Measurements from ENCODE around the gene PLAAT4. TPM values are rescaled to one million over a fixed set of nuclear protein-coding genes. Genes with fewer than 3 reads are reported as not detected.

Gene PLAAT4
- polyA plus RNA-seq, 6 donors from 2014 or later = 31.7 to 72.1 (median 42.2) TPM

DNA sequence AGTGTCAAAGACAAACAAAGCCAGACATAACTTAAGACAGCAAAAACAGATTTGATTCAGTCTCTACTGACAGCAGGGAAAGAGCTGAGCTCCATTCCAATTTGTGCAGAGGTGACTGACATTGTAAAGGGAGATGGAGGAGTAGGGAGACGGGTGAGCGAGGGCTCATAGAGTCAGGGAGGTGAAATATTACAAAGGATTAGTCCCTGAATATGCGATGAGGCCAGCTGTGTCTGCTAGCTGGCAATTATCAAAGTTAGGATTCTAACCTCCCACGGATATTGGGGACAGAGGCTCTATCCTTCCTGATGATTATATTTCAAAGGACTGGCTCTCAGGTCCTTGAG, 18.2 kb downstream of the PLAAT4 start:
- Mint-ChIP-seq H3K27me3 (peaks cover 3 to 12% (median 6%) of the 10 kb centered on the region in 3 donors), H3K27ac (peak overlapping the region in 2 of 6 donors; percentile 21 to 47), H3K4me3 (peak overlapping the region in 2 of 8 donors; percentile 0 to 9), H3K4me1 (peaks cover 23 to 36% (median 26%) of the 10 kb centered on the region in 3 donors), H3K36me3 (no peaks in the 10 kb centered on the region), H3K9me3 (no peaks in the 10 kb centered on the region)
- DNase-seq = no peak
- no peak for ATAC-seq (ENCODE audit: low read depth in 2 of 2)

- Mint-ChIP-seq H3K27me3 (peaks cover 6 to 18% (median 17%) of the 10 kb centered on the region in 3 donors), H3K4me1 (peaks cover 17 to 38% (median 21%) of the 10 kb centered on the region in 3 donors), H3K27ac (peak overlapping the region in 1 of 6 donors; percentile 59), H3K36me3 (no peaks in the 10 kb centered on the region), H3K4me3 (no peak overlapping the region), H3K9me3 (no peaks in the 10 kb centered on the region)
- ATAC-seq (ENCODE audit: low read depth in 2 of 2) = no peak
- DNase-seq = no peak
Observed at GRCh38 chr11:63556404-63557013, 19.9 kb downstream of the PLAAT4 start.

DNA sequence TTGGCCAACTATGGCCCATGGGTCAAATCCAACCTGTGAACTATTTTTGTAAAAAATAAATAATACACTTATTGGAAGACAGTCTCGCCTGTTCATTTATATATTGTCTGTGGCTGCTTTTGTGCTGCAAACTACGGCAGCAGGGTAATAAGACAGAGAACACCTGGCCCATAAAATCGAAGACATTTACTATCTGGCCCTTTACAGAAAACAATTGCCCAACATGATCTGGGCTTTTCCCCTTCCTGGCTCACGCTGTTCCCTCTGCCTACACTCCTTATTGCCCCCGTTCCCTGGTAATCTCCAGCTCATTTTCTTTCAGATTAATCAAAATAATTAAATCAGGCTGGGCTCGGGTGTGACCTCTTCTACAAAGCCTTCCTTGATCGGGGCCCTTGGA, 21.0 kb downstream of the PLAAT4 start:
- H3K4me1 Mint-ChIP-seq = peaks cover 14 to 29% (median 18%) of the 10 kb centered on the region in 3 donors
- H3K9me3 Mint-ChIP-seq = no peaks in the 10 kb centered on the region
- H3K27me3 Mint-ChIP-seq = peaks cover 6 to 20% (median 17%) of the 10 kb centered on the region in 3 donors
- H3K27ac Mint-ChIP-seq = peak overlapping the region in 1 of 6 donors; percentile 87
- ATAC-seq (ENCODE audit: low read depth in 2 of 2) (no peak), DNase-seq (no peak)
- H3K36me3 Mint-ChIP-seq = no peaks in the 10 kb centered on the region
- no peak overlapping the region for H3K4me3 Mint-ChIP-seq

GRCh38 chr11:63558459-63559157, 22.0 kb downstream of the PLAAT4 start:
- ATAC-seq (ENCODE audit: low read depth in 2 of 2) (no peak), DNase-seq (no peak)
- no peaks in the 10 kb centered on the region for H3K36me3 Mint-ChIP-seq
- peaks cover 8 to 23% (median 10%) of the 10 kb centered on the region in 3 donors for H3K4me1 Mint-ChIP-seq
- peaks cover 6 to 24% (median 17%) of the 10 kb centered on the region in 3 donors for H3K27me3 Mint-ChIP-seq
- no peaks in the 10 kb centered on the region for H3K9me3 Mint-ChIP-seq
- no peak overlapping the region for H3K4me3 Mint-ChIP-seq
- no peak overlapping the region for H3K27ac Mint-ChIP-seq

DNA sequence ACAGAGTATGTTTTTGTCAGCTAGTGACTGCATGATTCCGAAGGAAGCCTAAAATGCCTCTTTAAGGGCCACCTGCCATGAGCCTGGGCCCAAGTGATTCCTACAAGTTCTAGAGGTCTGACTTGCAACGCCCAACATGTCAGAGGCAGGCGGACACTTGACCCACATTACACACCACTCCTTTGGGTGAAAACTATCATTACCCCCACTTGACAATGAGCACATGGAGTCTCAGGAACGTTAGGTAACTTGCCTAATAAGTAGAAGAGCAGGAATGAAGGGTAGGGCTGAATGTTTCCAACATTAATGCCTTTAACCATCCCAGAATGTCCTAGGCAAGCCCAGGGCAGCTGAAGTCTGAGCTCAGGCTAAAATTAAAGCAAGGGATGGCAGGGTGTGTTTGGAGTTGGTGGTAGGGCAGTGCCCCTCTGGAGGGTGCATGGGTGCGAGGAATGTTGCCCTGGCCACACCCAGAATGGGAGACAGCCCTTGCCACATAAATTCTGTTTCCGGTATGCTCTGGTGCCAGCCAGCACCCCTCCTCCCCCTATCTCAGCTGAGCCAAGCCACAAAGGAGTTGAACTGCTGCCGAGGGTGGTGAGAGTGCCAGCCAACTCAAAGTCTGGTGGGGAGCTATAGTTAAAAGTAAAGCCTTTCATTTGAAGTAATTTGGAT, 24.0 kb downstream of the PLAAT4 start:
- Mint-ChIP-seq H3K27ac (peak overlapping the region in 1 of 6 donors; percentile 51), H3K27me3 (peaks cover 6 to 26% (median 17%) of the 10 kb centered on the region in 3 donors), H3K4me1 (peaks cover 13 to 27% (median 15%) of the 10 kb centered on the region in 3 donors), H3K9me3 (no peaks in the 10 kb centered on the region), H3K4me3 (peak overlapping the region in 1 of 8 donors; percentile 33), H3K36me3 (no peaks in the 10 kb centered on the region)
- DNase-seq = no peak
- no peak for ATAC-seq (ENCODE audit: low read depth in 2 of 2)

DNA sequence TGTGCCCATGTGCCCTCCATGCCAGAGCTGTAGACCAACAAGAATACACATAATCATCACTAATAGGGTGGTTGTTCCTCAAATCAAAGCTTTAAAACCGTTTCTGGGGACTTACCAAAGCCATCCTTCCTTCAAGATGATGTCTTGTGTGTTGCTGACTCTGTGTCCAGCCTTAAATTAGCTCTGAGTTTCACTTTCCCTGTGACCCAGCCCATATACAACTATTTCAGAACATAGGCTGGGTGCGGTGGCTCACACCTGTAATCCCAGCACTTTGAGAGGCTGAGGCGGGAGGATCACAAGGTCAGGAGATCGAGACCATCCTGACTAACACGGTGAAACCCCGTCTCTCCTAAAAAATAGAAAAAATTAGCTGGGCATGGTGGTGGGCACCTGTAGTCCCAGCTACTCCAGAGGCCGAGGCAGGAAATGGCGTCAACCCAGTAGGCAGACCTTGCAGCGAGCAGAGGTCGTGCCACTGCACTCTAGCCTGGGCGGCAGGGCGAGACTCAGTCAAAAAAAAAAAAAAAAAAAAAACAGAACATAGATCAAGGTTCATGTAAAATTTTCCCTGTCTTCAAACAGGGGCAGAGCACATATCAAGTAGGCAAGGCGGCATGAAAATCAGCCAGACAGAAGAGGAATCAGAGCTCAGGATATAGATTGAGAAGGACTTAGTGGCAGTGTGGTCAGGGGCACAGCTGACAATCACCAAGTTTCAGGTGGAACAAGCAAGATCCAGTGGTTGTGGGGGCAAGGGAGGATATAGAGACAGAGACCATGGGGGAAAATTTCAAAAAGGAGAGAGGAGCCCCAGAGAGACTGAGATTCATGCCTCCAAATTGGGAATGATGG, 26.8 kb downstream of the PLAAT4 start, which contains the start of gene PLAAT2:
Gene PLAAT2, minus strand, starts transcription at position 179 of the 855 bp plus-strand sequence. Its CDS starts 55 bp downstream, at position 124.
- H3K4me1 Mint-ChIP-seq = peaks cover 17 to 46% (median 27%) of the 10 kb centered on the region in 3 donors
- H3K4me3 Mint-ChIP-seq = peak within 1 kb of the TSS in 1 of 8 donors; percentile 6
- peak within 1 kb of the TSS in 5 of 6 donors; percentile 62 to 98 (median 92) for H3K27ac Mint-ChIP-seq

DNA sequence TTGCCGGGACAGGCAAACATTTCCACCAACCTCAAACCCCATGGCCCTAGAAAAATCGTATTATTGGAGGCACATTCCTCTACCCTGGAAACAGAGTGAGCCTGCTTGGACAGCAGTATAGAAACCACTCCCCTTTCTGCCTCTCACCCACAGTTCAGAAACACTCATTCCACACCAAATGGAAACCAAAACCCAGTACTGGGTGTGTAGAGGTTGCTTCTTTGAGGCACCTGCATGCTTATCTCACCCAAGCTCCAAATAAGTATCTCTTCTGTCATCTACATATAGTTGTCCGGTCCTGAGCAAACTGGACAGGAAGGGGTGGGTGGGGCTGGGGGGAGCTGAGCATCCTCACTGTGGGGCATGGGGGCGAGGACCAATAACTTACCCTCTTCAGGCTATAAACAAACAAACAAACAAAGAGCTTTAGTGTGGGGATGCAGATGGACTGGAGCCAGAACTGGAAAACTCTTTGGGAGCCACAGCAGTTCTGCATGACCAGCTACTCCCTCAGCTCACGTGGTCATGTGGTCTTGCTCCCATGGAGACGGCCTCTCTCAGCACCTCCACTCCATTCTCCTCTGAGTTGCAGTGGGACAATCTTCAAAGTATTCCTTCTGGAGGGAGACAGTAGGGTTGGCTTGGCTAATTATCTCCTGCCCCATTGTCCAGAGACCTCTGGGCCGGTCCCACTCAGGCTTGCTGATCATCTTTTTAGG, 27.6 kb downstream of the PLAAT4 start:
- Mint-ChIP-seq H3K4me3 (no peak overlapping the region), H3K36me3 (no peaks in the 10 kb centered on the region), H3K9me3 (peaks cover 0 to 2% (median 0%) of the 10 kb centered on the region in 7 donors), H3K27me3 (peaks cover 6 to 26% (median 17%) of the 10 kb centered on the region in 3 donors), H3K27ac (peak overlapping the region in 4 of 6 donors; percentile 89 to 100 (median 98)), H3K4me1 (peaks cover 22 to 49% (median 27%) of the 10 kb centered on the region in 3 donors)
- no peak for ATAC-seq (ENCODE audit: low read depth in 2 of 2)
- no peak for DNase-seq

More for the DNA sequence above, 26.8 kb downstream of the PLAAT4 start, which contains the start of gene PLAAT2:
- no peaks in the 10 kb centered on the region for H3K36me3 Mint-ChIP-seq
- peaks cover 6 to 26% (median 17%) of the 10 kb centered on the region in 3 donors for H3K27me3 Mint-ChIP-seq
- no peak for DNase-seq
- ATAC-seq (ENCODE audit: low read depth in 2 of 2) = no peak
- H3K9me3 Mint-ChIP-seq = peaks cover 0 to 2% (median 0%) of the 10 kb centered on the region in 7 donors

DNA sequence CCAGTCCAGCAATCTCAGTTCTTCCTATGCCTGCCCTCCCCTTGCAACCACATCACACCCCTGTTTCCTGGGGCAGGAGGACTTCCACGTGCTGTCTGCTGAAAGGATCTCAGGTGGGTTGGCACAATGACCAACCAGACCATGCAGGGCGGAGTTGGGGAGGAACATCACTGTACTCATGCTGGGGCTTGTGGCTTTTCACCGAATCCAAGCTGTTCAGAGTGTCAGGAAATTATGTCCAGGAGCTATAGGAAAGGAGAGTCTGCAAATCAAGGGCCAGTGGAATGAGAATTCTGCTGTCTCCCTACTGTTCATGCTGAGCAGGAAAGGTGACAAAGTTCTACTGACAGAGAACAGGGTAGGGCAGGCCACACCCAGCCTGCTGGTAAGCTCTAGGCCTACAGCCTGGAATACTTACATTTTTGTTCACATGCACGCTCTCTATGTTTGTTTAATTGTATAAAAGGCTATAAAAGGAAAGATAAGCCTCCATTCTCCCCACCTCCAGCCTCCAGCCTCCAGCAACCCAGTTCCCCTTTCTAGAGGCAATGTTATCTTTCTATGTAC, 28.3 kb downstream of the PLAAT4 start:
- Mint-ChIP-seq H3K27me3 (peaks cover 4 to 23% (median 14%) of the 10 kb centered on the region in 3 donors), H3K27ac (peak overlapping the region; percentile 24 to 100 (median 92)), H3K4me3 (no peak overlapping the region), H3K4me1 (peaks cover 22 to 49% (median 27%) of the 10 kb centered on the region in 3 donors), H3K36me3 (no peaks in the 10 kb centered on the region), H3K9me3 (peaks cover 0 to 2% (median 0%) of the 10 kb centered on the region in 7 donors)
- ATAC-seq (ENCODE audit: low read depth in 2 of 2) (no peak), DNase-seq (no peak)

DNA sequence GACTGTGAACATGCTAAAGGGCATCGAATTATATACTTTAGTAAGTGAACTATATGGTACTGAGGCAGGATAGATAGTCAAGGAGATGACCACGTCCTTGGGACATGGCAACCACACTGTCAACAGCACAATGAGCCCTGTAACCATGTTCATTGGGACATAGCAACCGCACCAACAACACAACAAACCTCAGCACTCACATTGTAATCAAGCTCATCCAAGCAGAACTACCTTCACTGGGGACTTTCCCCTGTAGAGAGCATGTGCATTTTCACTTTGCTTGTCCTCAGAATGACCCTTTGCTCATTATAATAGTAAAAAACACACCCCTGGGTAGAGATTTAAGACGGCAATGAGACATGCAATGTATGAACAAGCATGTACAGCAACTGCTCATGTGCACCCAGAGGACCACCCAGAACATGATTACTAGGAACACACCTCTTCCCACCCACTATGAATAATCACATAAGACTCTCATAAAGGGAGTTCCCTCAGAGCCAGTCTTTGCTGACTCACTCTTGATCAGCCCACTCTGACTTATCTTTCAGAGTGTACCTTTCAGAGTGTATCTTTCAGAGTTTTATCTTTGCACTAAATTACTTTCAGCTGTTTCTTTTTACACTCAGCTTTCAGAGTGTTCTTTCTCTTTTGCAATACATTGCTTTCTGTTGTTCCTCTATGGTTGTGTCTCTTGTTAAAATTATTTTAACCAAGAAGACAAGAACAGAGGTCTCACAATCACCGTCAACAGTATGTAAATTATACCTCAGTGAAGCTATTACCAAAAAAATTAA, 30.6 kb downstream of the PLAAT4 start:
- peak overlapping the region; percentile 98 to 100 (median 99) for H3K27ac Mint-ChIP-seq
- H3K36me3 Mint-ChIP-seq = no peaks in the 10 kb centered on the region
- H3K4me1 Mint-ChIP-seq = peaks cover 34 to 52% (median 43%) of the 10 kb centered on the region in 3 donors
- H3K9me3 Mint-ChIP-seq = peaks cover 0 to 2% (median 0%) of the 10 kb centered on the region in 7 donors
- H3K4me3 Mint-ChIP-seq = peak overlapping the region; percentile 3 to 82 (median 54)
- H3K27me3 Mint-ChIP-seq = peaks cover 0 to 9% (median 0%) of the 10 kb centered on the region in 3 donors
- peak; percentile 83 to 85 for ATAC-seq (ENCODE audit: low read depth in 2 of 2)
- DNase-seq = peak; percentile 93

DNA sequence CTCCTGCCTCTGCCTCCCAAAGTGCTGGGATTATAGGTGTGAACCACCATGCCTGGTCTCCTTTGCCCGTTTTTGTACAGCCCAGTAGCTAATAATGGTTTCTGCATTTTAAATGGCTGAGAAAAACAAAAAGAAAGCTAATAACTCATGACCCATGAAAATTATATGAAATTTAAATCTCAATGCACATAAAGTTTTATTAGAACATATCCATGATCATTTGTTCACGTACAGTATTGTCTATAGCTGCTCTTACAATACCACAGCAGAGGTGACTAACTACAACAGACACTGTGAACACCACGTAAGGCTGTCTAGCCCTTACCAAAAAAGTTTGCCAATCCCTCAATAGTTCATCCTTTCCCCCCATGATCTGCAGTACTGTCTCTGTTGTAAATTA, 33.0 kb downstream of the PLAAT4 start:
- ATAC-seq (ENCODE audit: low read depth in 2 of 2) (no peak), DNase-seq (no peak)
- H3K36me3 Mint-ChIP-seq = no peaks in the 10 kb centered on the region
- no peaks in the 10 kb centered on the region for H3K27me3 Mint-ChIP-seq
- peak overlapping the region in 3 of 6 donors; percentile 47 to 98 (median 91) for H3K27ac Mint-ChIP-seq
- peaks cover 0 to 4% (median 0%) of the 10 kb centered on the region in 7 donors for H3K9me3 Mint-ChIP-seq
- H3K4me3 Mint-ChIP-seq = no peak overlapping the region
- peaks cover 45 to 60% (median 49%) of the 10 kb centered on the region in 3 donors for H3K4me1 Mint-ChIP-seq

DNA sequence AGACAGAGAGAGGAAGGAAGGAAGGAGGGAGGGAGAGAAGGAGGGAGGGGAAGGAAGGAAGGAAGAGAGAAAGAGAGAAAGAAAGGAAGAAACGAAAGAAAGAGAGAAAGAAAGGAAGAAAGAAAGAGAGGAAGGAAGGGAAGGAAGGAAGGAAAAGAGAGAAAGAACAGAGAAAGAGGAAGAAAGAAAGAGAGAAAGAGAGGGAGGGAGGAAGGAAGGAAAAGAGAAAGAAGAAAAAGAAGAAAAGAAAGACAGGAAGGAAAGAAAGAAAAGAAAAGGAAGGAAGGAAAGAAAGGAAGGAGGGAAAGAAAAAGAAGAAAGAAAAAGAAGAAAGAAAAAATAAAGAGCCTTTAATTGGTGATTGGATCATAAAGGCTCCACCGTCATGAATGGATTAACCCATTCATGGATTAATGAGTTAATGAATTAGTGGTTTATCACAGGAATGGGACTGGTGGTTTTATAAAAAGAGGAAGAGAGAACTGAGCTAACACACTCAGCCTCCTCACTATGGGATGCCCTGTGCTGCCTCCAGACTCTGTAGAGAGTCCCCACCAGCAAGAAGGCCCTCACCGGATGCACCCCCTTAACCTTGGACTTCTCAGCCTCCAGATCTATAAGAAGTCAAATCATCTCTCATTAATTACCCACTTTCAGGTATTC, 35.5 kb downstream of the PLAAT4 start:
- DNase-seq = peak; percentile 34
- peaks cover 0 to 5% (median 0%) of the 10 kb centered on the region in 3 donors for H3K27me3 Mint-ChIP-seq
- peaks cover 40 to 49% (median 46%) of the 10 kb centered on the region in 3 donors for H3K4me1 Mint-ChIP-seq
- ATAC-seq (ENCODE audit: low read depth in 2 of 2) = peak; percentile 75 to 77
- H3K27ac Mint-ChIP-seq = peak overlapping the region in 5 of 6 donors; percentile 34 to 94 (median 93)
- no peaks in the 10 kb centered on the region for H3K36me3 Mint-ChIP-seq
- H3K4me3 Mint-ChIP-seq = peak overlapping the region in 7 of 8 donors; percentile 28 to 67 (median 55)
- peaks cover 0 to 4% (median 0%) of the 10 kb centered on the region in 7 donors for H3K9me3 Mint-ChIP-seq

Data from naive B cell (primary cell).